Endothelial cell of umbilical vein (primary cell): ENCODE measurements around the gene SLC35E4. TPM values are rescaled to one million over a fixed set of nuclear protein-coding genes. Genes with fewer than 3 reads are reported as not detected.

Experiments used
- BruUV-seq: library from RNA; stranded (reverse); fragments of 400-500 nt; replicated peaks from 2 replicates; lab custom pipeline; 2021; lab: Mats Ljungman, UMichigan
- CTCF ChIA-PET: fragments of 300-600, 350-600 bp; sonication (Branson Sonifier 250); formaldehyde crosslinking; loops from one replicate; lab custom pipeline; 2021; ENCODE audit warnings: antibody characterized with exemption, inconsistent platforms; lab: Charles Lee
- POLR2A ChIA-PET: fragments of 300-600, 350-600 bp; sonication (Branson Sonifier 250); formaldehyde crosslinking; loops from one replicate; lab custom pipeline; 2021; ENCODE audit warnings: antibody characterized with exemption, inconsistent platforms; lab: Charles Lee
- DNase-seq: peaks from one replicate; pipeline ENCODE4 v3.0.0-alpha.2; 2011; ENCODE audit warnings: low read depth, low spot score
- FAIRE-seq: peaks from 2 replicates; lab custom pipeline; 2011; peaks lifted over from hg19 to GRCh38; lab: Jason Lieb, UNC
- H2AFZ ChIP-seq: 2 replicates; pipeline ENCODE4 v1.6.0; 2012; ENCODE audit warnings: low read depth, low read length, control low read depth, inconsistent platforms
- H3K27ac ChIP-seq: 2 replicates; pipeline ENCODE4 v1.5.1; 2011; ENCODE audit warnings: low read depth, mild to moderate bottlenecking, control low read depth, low read length, moderate library complexity; ENCODE audit not compliant: insufficient read depth
- H3K27me3 ChIP-seq, 2 experiments: 2 replicates each; pipeline versions ENCODE4 v1.6.0 to v1.6.1; 2011; ENCODE audit warnings: low read length in 2 of 2, mixed read lengths in 1 of 2; ENCODE audit not compliant: control insufficient read depth in 2 of 2, insufficient read depth in 2 of 2
- H3K36me3 ChIP-seq, 2 experiments: 2 replicates in 1 of 2; 3 replicates in 1 of 2; pipeline ENCODE4 v1.5.1; 2011; ENCODE audit warnings: low read length in 2 of 2, mild to moderate bottlenecking in 1 of 2, moderate library complexity in 1 of 2; ENCODE audit not compliant: control insufficient read depth in 2 of 2, insufficient read depth in 2 of 2; ENCODE audit errors: extremely low read depth in 1 of 2
- H3K4me1 ChIP-seq: 3 replicates; pipeline ENCODE4 v1.5.1; 2011; ENCODE audit warnings: mild to moderate bottlenecking, low read length; ENCODE audit not compliant: control insufficient read depth, insufficient read depth; ENCODE audit errors: extremely low read depth
- H3K4me2 ChIP-seq: 2 replicates; pipeline ENCODE4 v1.6.1; 2011; ENCODE audit warnings: low read length, control low read depth, mixed read lengths; ENCODE audit not compliant: insufficient read depth
- H3K4me3 ChIP-seq, 3 experiments: fragments of 200-600 bp in 1 of 3; sonication (generic), shearing (Covaris generic) in 1 of 3; replicated peaks in 1 of 3; 2 replicates each; pipeline ENCODE4 v1.5.1; 2011 to 2016; ENCODE audit warnings: control low read depth in 3 of 3, low read length in 3 of 3, mild to moderate bottlenecking in 2 of 3, inconsistent platforms in 1 of 3, low read depth in 1 of 3, moderate library complexity in 1 of 3; ENCODE audit not compliant: insufficient read depth in 1 of 3
- H3K79me2 ChIP-seq: 2 replicates; pipeline ENCODE4 v1.6.0; 2012; ENCODE audit warnings: low read length, inconsistent platforms; ENCODE audit not compliant: control insufficient read depth, insufficient read depth
- H3K9ac ChIP-seq: replicated peaks from 2 replicates; pipeline ENCODE3; 2011; ENCODE audit warnings: low read length, control low read depth; ENCODE audit not compliant: insufficient read depth; ENCODE audit errors: extremely low read depth
- H3K9me1 ChIP-seq: replicated peaks from 3 replicates; pipeline ENCODE4 v1.6.0; 2011; ENCODE audit warnings: mild to moderate bottlenecking, low read length; ENCODE audit not compliant: control insufficient read depth, insufficient read depth; ENCODE audit errors: extremely low read depth
- H3K9me3 ChIP-seq: replicated peaks from 2 replicates; pipeline ENCODE4 v1.5.1; 2012; ENCODE audit warnings: low read length, inconsistent platforms; ENCODE audit not compliant: control insufficient read depth, insufficient read depth
- H4K20me1 ChIP-seq: replicated peaks from 2 replicates; pipeline ENCODE3; 2011; ENCODE audit warnings: mild to moderate bottlenecking, low read length; ENCODE audit not compliant: control insufficient read depth, insufficient read depth; ENCODE audit errors: extremely low read depth
- EZH2 ChIP-seq: IDR thresholded peaks from 2 replicates; pipeline ENCODE4 v1.6.1; 2012; ENCODE audit warnings: borderline replicate concordance, low read depth, mild to moderate bottlenecking, moderate library complexity, low read length, inconsistent platforms; ENCODE audit not compliant: severe bottlenecking
- FOS ChIP-seq: IDR thresholded peaks from 2 replicates; pipeline ENCODE4 v1.6.1; 2011; ENCODE audit warnings: mild to moderate bottlenecking, low read length, moderate library complexity, borderline replicate concordance; ENCODE audit not compliant: insufficient read depth
- GATA2 ChIP-seq: IDR thresholded peaks from 2 replicates; pipeline ENCODE4 v1.7.0; 2011; ENCODE audit warnings: low read depth, mild to moderate bottlenecking, moderate library complexity, mixed read lengths, low read length; ENCODE audit not compliant: insufficient read length, insufficient read depth
- JUN ChIP-seq: IDR thresholded peaks from 2 replicates; pipeline ENCODE4 v1.6.1; 2011; ENCODE audit warnings: borderline replicate concordance, low read depth; ENCODE audit not compliant: insufficient read length, insufficient read depth
- MAX ChIP-seq: IDR thresholded peaks from 2 replicates; pipeline ENCODE4 v1.6.1; 2011; ENCODE audit not compliant: insufficient read depth, insufficient read length
- MYC ChIP-seq: IDR thresholded peaks from one replicate; pipeline ENCODE4 v1.6.1; 2011; ENCODE audit warnings: mild to moderate bottlenecking, low read depth, low read length
- POLR2A ChIP-seq: IDR thresholded peaks from 2 replicates; pipeline ENCODE4 v1.6.1; 2012; ENCODE audit warnings: low read depth, mild to moderate bottlenecking, control low read depth, low read length
- POLR2AphosphoS5 ChIP-seq: IDR thresholded peaks from 2 replicates; pipeline ENCODE4 v1.6.1; 2012; ENCODE audit warnings: low read depth, mild to moderate bottlenecking, control low read depth, low read length, moderate library complexity; ENCODE audit not compliant: insufficient read depth
- dilution Hi-C: fragments of 300-500 bp; cut with MboI; formaldehyde crosslinking; loops from one replicate; pipeline ENCODE4 v1.15.0; 2019; ENCODE audit warnings: low sequenced_read_pairs; ENCODE audit not compliant: extremely low pct_ligation_motif_present
- intact Hi-C: fragments of 100-400 bp; cut with micrococcal nuclease; formaldehyde crosslinking; loops from one replicate; pipeline ENCODE4 v1.10.0; 2022
- polyA plus RNA-seq, 4 experiments: library from polyadenylated mRNA; depleted of rRNA in 3 of 4; stranded (reverse) in 3 of 4; unstranded in 1 of 4; fragments of >200 nt; gene quantifications; 2 replicates each; pipeline versions ENCODE4 v1.2.1 to v1.2.3, GENCODE V29; 2011 to 2012; ENCODE audit warnings: missing spikeins in 1 of 4
- total RNA-seq: library from RNA; stranded (reverse); gene quantifications from 2 replicates; pipeline ENCODE4 v1.2.3, GENCODE V29; 2021
- TF ChIP-seq, protein P1 (sequence below), 2 donors: IDR thresholded peaks; 1 replicate in 1 of 2; 2 replicates in 1 of 2; pipeline ENCODE4 v1.5.1; 2011; ENCODE audit warnings: low read length in 2 of 2, mild to moderate bottlenecking in 2 of 2, moderate library complexity in 2 of 2, control low read depth in 1 of 2, inconsistent platforms in 1 of 2, low read depth in 1 of 2; ENCODE audit not compliant: insufficient read depth in 1 of 2; ENCODE audit errors: extremely low read depth in 1 of 2

The SLC35E4 gene
- total and polyA plus RNA-seq, 2 donors (not counting 3 experiments of a cell fraction or from before 2014, with no cell fraction given), result 10.7 to 15.3 TPM

DNA sequence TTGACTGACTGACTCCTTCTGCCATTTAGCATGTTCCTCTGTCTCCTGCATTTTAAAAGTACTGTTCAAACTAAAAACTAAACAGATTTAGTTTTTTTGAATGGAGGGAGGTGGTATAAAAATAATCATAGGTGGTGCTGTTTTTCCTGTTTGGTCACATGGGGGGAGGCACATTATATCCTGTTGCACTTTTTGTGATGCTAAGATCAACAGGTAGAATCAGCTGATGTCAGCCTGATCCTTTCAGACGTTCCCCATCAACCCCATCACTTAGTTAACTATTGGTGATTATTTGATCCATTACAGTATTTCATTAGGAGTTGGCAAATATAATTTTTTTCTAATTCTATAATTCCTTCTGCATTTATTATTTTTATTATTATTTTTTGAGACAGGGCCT is 54.0 kb downstream of the SLC35E4 start:
- H3K4me1 ChIP-seq, result peaks cover 2% of the 10 kb centered on the region
- TF ChIP-seq MYC, result no peak
- TF ChIP-seq EZH2, result no peak
- no peak for TF ChIP-seq JUN
- no peak for TF ChIP-seq GATA2
- TF ChIP-seq, protein P1, sequence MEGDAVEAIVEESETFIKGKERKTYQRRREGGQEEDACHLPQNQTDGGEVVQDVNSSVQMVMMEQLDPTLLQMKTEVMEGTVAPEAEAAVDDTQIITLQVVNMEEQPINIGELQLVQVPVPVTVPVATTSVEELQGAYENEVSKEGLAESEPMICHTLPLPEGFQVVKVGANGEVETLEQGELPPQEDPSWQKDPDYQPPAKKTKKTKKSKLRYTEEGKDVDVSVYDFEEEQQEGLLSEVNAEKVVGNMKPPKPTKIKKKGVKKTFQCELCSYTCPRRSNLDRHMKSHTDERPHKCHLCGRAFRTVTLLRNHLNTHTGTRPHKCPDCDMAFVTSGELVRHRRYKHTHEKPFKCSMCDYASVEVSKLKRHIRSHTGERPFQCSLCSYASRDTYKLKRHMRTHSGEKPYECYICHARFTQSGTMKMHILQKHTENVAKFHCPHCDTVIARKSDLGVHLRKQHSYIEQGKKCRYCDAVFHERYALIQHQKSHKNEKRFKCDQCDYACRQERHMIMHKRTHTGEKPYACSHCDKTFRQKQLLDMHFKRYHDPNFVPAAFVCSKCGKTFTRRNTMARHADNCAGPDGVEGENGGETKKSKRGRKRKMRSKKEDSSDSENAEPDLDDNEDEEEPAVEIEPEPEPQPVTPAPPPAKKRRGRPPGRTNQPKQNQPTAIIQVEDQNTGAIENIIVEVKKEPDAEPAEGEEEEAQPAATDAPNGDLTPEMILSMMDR (IDR thresholded peaks at IDR 0.05; ENCODE audit: extremely low read depth in 1 of 2, insufficient read depth in 1 of 2, low read depth in 1 of 2, low read length in 2 of 2), result no peak
- TF ChIP-seq POLR2A, result no peak
- TF ChIP-seq MAX, result no peak
- TF ChIP-seq FOS, result no peak
- no peak for TF ChIP-seq POLR2AphosphoS5
- H4K20me1 ChIP-seq, result no peaks in the 10 kb centered on the region
- dilution Hi-C loops, result loop anchor here (10.0 kb wide), 1 partner anchor 245 kb away; no protein-coding TSS in a partner anchor
- ChIA-PET CTCF (interaction anchor here (3.7 kb wide), 1 partner anchor 65 kb away, joined by 23 read pairs; no protein-coding TSS in a partner anchor), POLR2A (interaction anchor here (0.7 kb wide), 1 partner anchor 28 kb away, joined by 3 read pairs; no protein-coding TSS in a partner anchor)
- H3K79me2 ChIP-seq, result no peaks in the 10 kb centered on the region
- no peak for DNase-seq
- intact Hi-C loops, result no loop called here
- no peak for FAIRE-seq
- H2AFZ ChIP-seq, result no peak overlapping the region
- no peak overlapping the region for H3K27ac ChIP-seq
- no peaks in the 10 kb centered on the region for H3K9me3 ChIP-seq
- no peak overlapping the region for H3K9ac ChIP-seq
- no peak overlapping the region for H3K4me3 ChIP-seq
- BruUV-seq, result no TSS peak
- no peak overlapping the region for H3K4me2 ChIP-seq
- no peaks in the 10 kb centered on the region for H3K27me3 ChIP-seq
- H3K9me1 ChIP-seq, result no peaks in the 10 kb centered on the region
- no peaks in the 10 kb centered on the region for H3K36me3 ChIP-seq
